SK-N-SH treated with all-trans-retinoic acid at 6 μM for 48 hours (cell line): ENCODE data around the gene CAMK2A.

Experiments
- ATAC-seq: fragments of 200-7000 bp; cut with Tn5 transposase; 3 replicates; pipeline ENCODE4 v1.9.1; 2020; ENCODE audit warnings: mild to moderate bottlenecking, moderate library complexity
- ARNTL ChIP-seq: fragments of 450-650 bp; formaldehyde crosslinking; IDR thresholded peaks from 2 replicates; pipeline ENCODE4 v1.5.0; 2020; ENCODE audit warnings: low read depth, mild to moderate bottlenecking, moderate library complexity, borderline replicate concordance
- BACH2 ChIP-seq: fragments of 250-450 bp; sonication (Bioruptor Pico); IDR thresholded peaks from 2 replicates; pipeline ENCODE4 v1.9.0; 2021; ENCODE audit warnings: mild to moderate bottlenecking, borderline replicate concordance
- CREB5 ChIP-seq: fragments of 250-450 bp; sonication (Bioruptor Pico); IDR thresholded peaks from 2 replicates; pipeline ENCODE4 v1.5.1; 2020; ENCODE audit warnings: low read depth, mild to moderate bottlenecking, moderate library complexity
- CSDC2 ChIP-seq: fragments of 250-450 bp; sonication (Bioruptor Pico); IDR thresholded peaks from 2 replicates; pipeline ENCODE4 v1.5.0; 2020; ENCODE audit warnings: mild to moderate bottlenecking, moderate library complexity
- CSRNP3 ChIP-seq: fragments of 250-450 bp; sonication (Bioruptor Pico); IDR thresholded peaks from 2 replicates; pipeline ENCODE4 v1.5.1; 2021; ENCODE audit warnings: mild to moderate bottlenecking, moderate library complexity
- ESRRG ChIP-seq: fragments of 250-450 bp; sonication (Bioruptor Pico); IDR thresholded peaks from 2 replicates; pipeline ENCODE4 v1.6.1; 2021; ENCODE audit warnings: mild to moderate bottlenecking
- GLIS3 ChIP-seq: fragments of 250-450 bp; sonication (Bioruptor Pico); IDR thresholded peaks from 2 replicates; pipeline ENCODE4 v1.5.0; 2020; ENCODE audit warnings: mild to moderate bottlenecking, moderate library complexity
- ISL1 ChIP-seq: fragments of 250-450 bp; sonication (Bioruptor Pico); IDR thresholded peaks from 2 replicates; pipeline ENCODE4 v2.1.2; 2022; ENCODE audit warnings: mild to moderate bottlenecking, moderate library complexity
- OSR1 ChIP-seq: fragments of 250-450 bp; sonication (Bioruptor Pico); IDR thresholded peaks from 2 replicates; pipeline ENCODE4 v1.8.0; 2022; ENCODE audit warnings: moderate library complexity, mild to moderate bottlenecking, inconsistent platforms
- PATZ1 ChIP-seq: fragments of 250-450 bp; sonication (Bioruptor Pico); IDR thresholded peaks from 2 replicates; pipeline ENCODE4 v1.8.0; 2020; ENCODE audit warnings: mild to moderate bottlenecking, moderate library complexity, borderline replicate concordance
- POU6F1 ChIP-seq: fragments of 250-450 bp; sonication (Bioruptor Pico); IDR thresholded peaks from 2 replicates; pipeline ENCODE4 v1.8.0; 2021; ENCODE audit warnings: low read depth, mild to moderate bottlenecking, moderate library complexity, borderline replicate concordance
- RARB ChIP-seq: fragments of 250-450 bp; sonication (Bioruptor Pico); IDR thresholded peaks from 2 replicates; pipeline ENCODE4 v1.8.0; 2021; ENCODE audit warnings: mild to moderate bottlenecking, moderate library complexity
- SNAI2 ChIP-seq: fragments of 250-450 bp; sonication (Bioruptor Pico); IDR thresholded peaks from 2 replicates; pipeline ENCODE4 v1.5.0; 2020; ENCODE audit warnings: mild to moderate bottlenecking, moderate library complexity
- TCF4 ChIP-seq: fragments of 250-450 bp; sonication (Bioruptor Pico); IDR thresholded peaks from 2 replicates; pipeline ENCODE4 v1.8.0; 2021; ENCODE audit warnings: mild to moderate bottlenecking, moderate library complexity, borderline replicate concordance
- TOX ChIP-seq: fragments of 250-450 bp; sonication (Bioruptor Pico); IDR thresholded peaks from 2 replicates; pipeline ENCODE4 v1.8.0; 2021; ENCODE audit warnings: mild to moderate bottlenecking, moderate library complexity, borderline replicate concordance
- TSHZ2 ChIP-seq: fragments of 250-450 bp; sonication (Bioruptor Pico); IDR thresholded peaks from 2 replicates; pipeline ENCODE4 v1.5.0; 2020; ENCODE audit warnings: mild to moderate bottlenecking, moderate library complexity
- ZC3H10 ChIP-seq: fragments of 250-450 bp; sonication (Bioruptor Pico); IDR thresholded peaks from 2 replicates; pipeline ENCODE4 v1.5.1; 2021; ENCODE audit warnings: mild to moderate bottlenecking, moderate library complexity
- ZFP3 ChIP-seq: fragments of 250-450 bp; sonication (Bioruptor Pico); IDR thresholded peaks from 2 replicates; pipeline ENCODE4 v1.5.0; 2020; ENCODE audit warnings: mild to moderate bottlenecking, moderate library complexity
- ZFP30 ChIP-seq: fragments of 450-650 bp; formaldehyde crosslinking; IDR thresholded peaks from 2 replicates; pipeline ENCODE4 v1.5.0; 2022; ENCODE audit warnings: mild to moderate bottlenecking, moderate library complexity
- ZNF565 ChIP-seq: fragments of 450-650 bp; formaldehyde crosslinking; conservative IDR thresholded peaks from 2 replicates; pipeline ENCODE4 v1.5.0; 2020; ENCODE audit warnings: low read depth, mild to moderate bottlenecking, moderate library complexity
- ZNF70 ChIP-seq: fragments of 450-650 bp; formaldehyde crosslinking; IDR thresholded peaks from 2 replicates; pipeline ENCODE4 v1.5.0; 2020; ENCODE audit warnings: mild to moderate bottlenecking, moderate library complexity

CAMK2A gene

GRCh38 chr5:150243590-150243989 is 46.0 kb downstream of the CAMK2A start:
- TF ChIP-seq OSR1 (CRISPR knock-in tag) (no peak), ZNF565 (CRISPR knock-in tag) (no peak), CREB5 (CRISPR knock-in tag) (no peak), CSDC2 (CRISPR knock-in tag) (no peak), BACH2 (CRISPR knock-in tag) (no peak), TOX (CRISPR knock-in tag) (no peak), GLIS3 (CRISPR knock-in tag) (no peak), ISL1 (no peak), ARNTL (CRISPR knock-in tag) (no peak), ESRRG (no peak)

GRCh38 chr5:150242251-150242894 is 47.2 kb downstream of the CAMK2A start:
- ATAC-seq = no peak
- TF ChIP-seq TOX (CRISPR knock-in tag) (no peak), ARNTL (CRISPR knock-in tag) (no peak), OSR1 (CRISPR knock-in tag) (no peak), CSRNP3 (CRISPR knock-in tag) (no peak), ZC3H10 (no peak), ZFP3 (CRISPR knock-in tag) (no peak), RARB (CRISPR knock-in tag) (no peak), PATZ1 (no peak), SNAI2 (CRISPR knock-in tag) (no peak), ZFP30 (CRISPR knock-in tag) (no peak), TSHZ2 (CRISPR knock-in tag) (no peak), POU6F1 (CRISPR knock-in tag) (no peak), ZNF70 (no peak), TCF4 (CRISPR knock-in tag) (no peak)

More at GRCh38 chr5:150243590-150243989, 46.0 kb downstream of the CAMK2A start:
- no peak for ATAC-seq
